Vagina (tissue), 2 donors: ENCODE measurements around the gene STIM1. TPM values are rescaled to one million over a fixed set of nuclear protein-coding genes. Genes with fewer than 3 reads are reported as not detected.

ENCODE experiments used
- DNase-seq, 2 donors: peaks; one replicate each; pipeline ENCODE4 v3.0.0-alpha.2; 2017; ENCODE audit errors: extremely low spot score in 2 of 2
- H3K27ac ChIP-seq: fragments of 200-600 bp; sonication (generic); one replicate; pipeline ENCODE4 v1.5.1; 2019
- H3K27me3 ChIP-seq: fragments of 200-600 bp; sonication (generic); one replicate; pipeline ENCODE4 v1.5.1; 2019
- H3K36me3 ChIP-seq, 2 donors: fragments of 200-600 bp; sonication (generic); one replicate each; pipeline ENCODE4 v1.5.1; 2017 to 2019
- H3K4me1 ChIP-seq: fragments of 200-600 bp; sonication (generic); one replicate; pipeline ENCODE4 v1.5.1; 2019
- H3K4me3 ChIP-seq, 2 donors: fragments of 200-600 bp; sonication (generic); 1 replicate in 1 of 2; 2 replicates in 1 of 2; pipeline ENCODE4 v1.5.1; 2016 to 2019
- H3K9me3 ChIP-seq: fragments of 200-600 bp; sonication (generic); one replicate; pipeline ENCODE4 v1.5.1; 2019
- POLR2A ChIP-seq, 2 donors: fragments of 450-650 bp; IDR thresholded peaks; one replicate each; pipeline ENCODE4 v1.6.1; 2017; ENCODE audit warnings: antibody characterized with exemption in 2 of 2, mild to moderate bottlenecking in 2 of 2, moderate library complexity in 2 of 2
- POLR2AphosphoS5 ChIP-seq, 2 donors: sonication (generic); formaldehyde crosslinking; IDR thresholded peaks; one replicate each; pipeline ENCODE4 v1.9.0; 2017; ENCODE audit warnings: antibody characterized with exemption in 2 of 2, mild to moderate bottlenecking in 2 of 2, low read depth in 1 of 2; ENCODE audit not compliant: insufficient read depth in 1 of 2
- intact Hi-C: fragments of 100-400 bp; cut with DNase I; formaldehyde crosslinking; loops from one replicate; pipeline ENCODE4 v1.15.1; 2023
- small RNA-seq: library from RNA; depleted of rRNA; stranded (forward); fragments of <200 nt; gene quantifications from one replicate; pipeline ENCODE3, GENCODE V24; 2016
- total RNA-seq: library from RNA; depleted of rRNA; stranded (reverse); fragments of >200 nt; gene quantifications from one replicate; pipeline ENCODE4 v1.2.3, GENCODE V29; 2016
- TF ChIP-seq, protein P1 (sequence below), 3 experiments: fragments of 450-650 bp in 2 of 3; fragments of 200-600 bp in 1 of 3; sonication (generic) in 1 of 3; IDR thresholded peaks; one replicate each; pipeline ENCODE4 v1.5.1; 2017 to 2019; ENCODE audit warnings: antibody characterized with exemption in 3 of 3, mild to moderate bottlenecking in 2 of 3, moderate library complexity in 2 of 3

The STIM1 gene
- total RNA-seq, 1 donor from 2014 or later = 68.8 TPM

- Histone ChIP-seq H3K36me3 (peaks cover 0 to 52% of the 10 kb centered on the region in 2 donors), H3K27ac (no peak overlapping the region)
Observed at GRCh38 chr11:4134806-4135205, 279.3 kb downstream of the STIM1 start.

GRCh38 chr11:4138497-4138896 is 283.0 kb downstream of the STIM1 start:
- DNase-seq = no peak
- TF ChIP-seq POLR2AphosphoS5 (IDR thresholded peaks at IDR 0.05; ENCODE audit: insufficient read depth in 1 of 2, low read depth in 1 of 2) = no peak
- TF ChIP-seq, protein P1, sequence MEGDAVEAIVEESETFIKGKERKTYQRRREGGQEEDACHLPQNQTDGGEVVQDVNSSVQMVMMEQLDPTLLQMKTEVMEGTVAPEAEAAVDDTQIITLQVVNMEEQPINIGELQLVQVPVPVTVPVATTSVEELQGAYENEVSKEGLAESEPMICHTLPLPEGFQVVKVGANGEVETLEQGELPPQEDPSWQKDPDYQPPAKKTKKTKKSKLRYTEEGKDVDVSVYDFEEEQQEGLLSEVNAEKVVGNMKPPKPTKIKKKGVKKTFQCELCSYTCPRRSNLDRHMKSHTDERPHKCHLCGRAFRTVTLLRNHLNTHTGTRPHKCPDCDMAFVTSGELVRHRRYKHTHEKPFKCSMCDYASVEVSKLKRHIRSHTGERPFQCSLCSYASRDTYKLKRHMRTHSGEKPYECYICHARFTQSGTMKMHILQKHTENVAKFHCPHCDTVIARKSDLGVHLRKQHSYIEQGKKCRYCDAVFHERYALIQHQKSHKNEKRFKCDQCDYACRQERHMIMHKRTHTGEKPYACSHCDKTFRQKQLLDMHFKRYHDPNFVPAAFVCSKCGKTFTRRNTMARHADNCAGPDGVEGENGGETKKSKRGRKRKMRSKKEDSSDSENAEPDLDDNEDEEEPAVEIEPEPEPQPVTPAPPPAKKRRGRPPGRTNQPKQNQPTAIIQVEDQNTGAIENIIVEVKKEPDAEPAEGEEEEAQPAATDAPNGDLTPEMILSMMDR (IDR thresholded peaks at IDR 0.05) = no peak
- no peak for TF ChIP-seq POLR2A (IDR thresholded peaks at IDR 0.05)
- H3K27me3 ChIP-seq = no peaks in the 10 kb centered on the region
- no peaks in the 10 kb centered on the region for H3K4me1 ChIP-seq
- H3K36me3 ChIP-seq = peaks cover 0 to 55% of the 10 kb centered on the region in 2 donors
- intact Hi-C loops = no loop called here
- H3K9me3 ChIP-seq = no peaks in the 10 kb centered on the region
- no peak overlapping the region for H3K4me3 ChIP-seq
- H3K27ac ChIP-seq = no peak overlapping the region

More at GRCh38 chr11:4134806-4135205, 279.3 kb downstream of the STIM1 start:
- intact Hi-C loops = no loop called here
- H3K4me3 ChIP-seq = no peak overlapping the region
- no peaks in the 10 kb centered on the region for H3K9me3 ChIP-seq
- H3K27me3 ChIP-seq = no peaks in the 10 kb centered on the region
- no peaks in the 10 kb centered on the region for H3K4me1 ChIP-seq
- TF ChIP-seq, protein P1 (IDR thresholded peaks at IDR 0.05) = no peak
- TF ChIP-seq POLR2A (IDR thresholded peaks at IDR 0.05) (no peak), POLR2AphosphoS5 (IDR thresholded peaks at IDR 0.05; ENCODE audit: insufficient read depth in 1 of 2, low read depth in 1 of 2) (no peak)
- no peak for DNase-seq

DNA sequence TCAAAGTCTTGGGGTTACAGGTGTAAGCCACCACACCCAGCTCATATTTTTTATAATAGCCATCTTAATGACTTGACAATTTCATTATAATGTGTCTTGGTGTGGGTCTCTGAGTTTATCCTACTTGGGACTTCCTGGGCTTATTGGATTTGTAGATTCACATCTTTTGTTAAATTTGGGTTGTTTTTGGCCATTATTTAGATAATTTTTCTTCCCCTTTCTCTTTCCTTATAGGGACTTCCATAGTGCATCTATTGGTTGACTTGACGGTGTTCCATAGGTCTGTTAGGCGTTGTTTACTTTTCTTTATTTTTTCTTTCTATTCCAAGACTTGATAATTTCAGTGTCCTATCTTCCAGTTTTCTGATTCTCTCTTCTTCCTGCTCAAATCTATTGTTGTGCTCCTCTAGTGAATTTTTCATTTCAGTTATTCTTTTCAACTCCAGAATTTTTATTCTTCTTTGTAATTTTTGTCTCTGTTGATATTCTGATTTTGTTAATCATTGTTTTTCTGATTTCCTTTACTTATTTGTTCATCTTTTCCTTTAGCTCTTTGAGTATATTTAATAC is 284.7 kb downstream of the STIM1 start:
- no peaks in the 10 kb centered on the region for H3K27me3 ChIP-seq
- TF ChIP-seq, protein P1 (IDR thresholded peaks at IDR 0.05) = no peak
- TF ChIP-seq POLR2AphosphoS5 (IDR thresholded peaks at IDR 0.05; ENCODE audit: insufficient read depth in 1 of 2, low read depth in 1 of 2) (no peak), POLR2A (IDR thresholded peaks at IDR 0.05) (no peak)
- no peaks in the 10 kb centered on the region for H3K9me3 ChIP-seq
- no peak for DNase-seq
- H3K4me1 ChIP-seq = no peaks in the 10 kb centered on the region
- intact Hi-C loops = no loop called here
- H3K27ac ChIP-seq = no peak overlapping the region
- peaks cover 0 to 49% of the 10 kb centered on the region in 2 donors for H3K36me3 ChIP-seq
- H3K4me3 ChIP-seq = no peak overlapping the region

Small RNAs within 50 kb of the gene (small RNA-seq; reads per million reads assigned to genes)
- not detected for gene AC087441.2
- not detected for gene RF00409
- gene RPS29P20 = not detected

Other genes with a start within 250 kb of the STIM1 start
- gene ART5, start 213.7 kb upstream of the STIM1 start, total RNA-seq = 3.2 TPM
- not detected for gene ART1, start 210.5 kb upstream of the STIM1 start, total RNA-seq
- gene CHRNA10, start 184.3 kb upstream of the STIM1 start, total RNA-seq = not detected
- gene NUP98, start 58.1 kb upstream of the STIM1 start, total RNA-seq = 110 TPM
- 19.6 TPM for gene PGAP2, start 47.1 kb upstream of the STIM1 start, total RNA-seq
- 107 TPM for gene RHOG, start 14.7 kb upstream of the STIM1 start, total RNA-seq
- gene RRM1, start 239.1 kb downstream of the STIM1 start, total RNA-seq = 50.8 TPM